ENCODE results near the gene GAL.
A peak's percentile ranks its signal among the peaks of the same experiment; 100 is the strongest.

GAL gene

GRCh38 chr11:68673306-68673945 is 10.9 kb upstream of the GAL start:
- no peak overlapping the region for H3K4me3 ChIP-seq (replicated peaks; ENCODE audit: low read depth, low read length)
- DNase-seq (ENCODE audit: low read depth) = no peak
- TF ChIP-seq, protein P1, sequence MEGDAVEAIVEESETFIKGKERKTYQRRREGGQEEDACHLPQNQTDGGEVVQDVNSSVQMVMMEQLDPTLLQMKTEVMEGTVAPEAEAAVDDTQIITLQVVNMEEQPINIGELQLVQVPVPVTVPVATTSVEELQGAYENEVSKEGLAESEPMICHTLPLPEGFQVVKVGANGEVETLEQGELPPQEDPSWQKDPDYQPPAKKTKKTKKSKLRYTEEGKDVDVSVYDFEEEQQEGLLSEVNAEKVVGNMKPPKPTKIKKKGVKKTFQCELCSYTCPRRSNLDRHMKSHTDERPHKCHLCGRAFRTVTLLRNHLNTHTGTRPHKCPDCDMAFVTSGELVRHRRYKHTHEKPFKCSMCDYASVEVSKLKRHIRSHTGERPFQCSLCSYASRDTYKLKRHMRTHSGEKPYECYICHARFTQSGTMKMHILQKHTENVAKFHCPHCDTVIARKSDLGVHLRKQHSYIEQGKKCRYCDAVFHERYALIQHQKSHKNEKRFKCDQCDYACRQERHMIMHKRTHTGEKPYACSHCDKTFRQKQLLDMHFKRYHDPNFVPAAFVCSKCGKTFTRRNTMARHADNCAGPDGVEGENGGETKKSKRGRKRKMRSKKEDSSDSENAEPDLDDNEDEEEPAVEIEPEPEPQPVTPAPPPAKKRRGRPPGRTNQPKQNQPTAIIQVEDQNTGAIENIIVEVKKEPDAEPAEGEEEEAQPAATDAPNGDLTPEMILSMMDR (IDR thresholded peaks at IDR 0.05; ENCODE audit: low read length, missing control alignments) = no peak

DNA sequence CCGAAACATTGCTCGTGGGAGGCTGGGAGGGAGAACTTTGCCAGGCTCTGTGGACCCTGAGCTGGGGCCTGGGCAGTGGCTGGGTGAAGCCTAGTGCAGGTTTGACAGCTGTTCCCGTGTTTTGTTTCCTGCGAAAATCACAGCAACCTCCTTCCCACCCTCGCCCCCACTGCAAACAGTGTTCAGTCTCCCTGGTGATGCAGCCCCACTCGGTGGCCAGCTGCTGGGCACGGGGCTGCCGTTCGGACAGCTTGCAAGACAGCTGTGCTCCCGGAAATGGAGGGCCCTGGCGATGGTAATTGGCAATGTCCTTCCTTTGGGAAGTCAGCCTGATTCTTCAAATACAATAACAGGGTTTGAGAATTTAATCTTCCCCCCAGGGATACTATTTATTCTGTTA is 10.4 kb upstream of the GAL start:
- TF ChIP-seq, protein P1 (IDR thresholded peaks at IDR 0.05; ENCODE audit: low read length, missing control alignments) = no peak
- H3K4me3 ChIP-seq (replicated peaks; ENCODE audit: low read depth, low read length) = no peak overlapping the region
- no peak for DNase-seq (ENCODE audit: low read depth)

- H3K4me3 ChIP-seq (replicated peaks; ENCODE audit: low read depth, low read length) = no peak overlapping the region
- TF ChIP-seq, protein P1 (IDR thresholded peaks at IDR 0.05; ENCODE audit: low read length, missing control alignments) = no peak
- no peak for DNase-seq (ENCODE audit: low read depth)
Observed at GRCh38 chr11:68674461-68674860, 9.9 kb upstream of the GAL start.

- peak; percentile 71 for DNase-seq (ENCODE audit: low read depth)
- TF ChIP-seq, protein P1 (IDR thresholded peaks at IDR 0.05; ENCODE audit: low read length, missing control alignments) = no peak
- no peak overlapping the region for H3K4me3 ChIP-seq (replicated peaks; ENCODE audit: low read depth, low read length)
Observed at GRCh38 chr11:68677432-68677831, 6.9 kb upstream of the GAL start.

GRCh38 chr11:68678031-68678441 is 6.3 kb upstream of the GAL start:
- TF ChIP-seq, protein P1 (IDR thresholded peaks at IDR 0.05; ENCODE audit: low read length, missing control alignments) = no peak
- no peak for DNase-seq (ENCODE audit: low read depth)

GRCh38 chr11:68680541-68681231 is 3.7 kb upstream of the GAL start:
- TF ChIP-seq, protein P1 (IDR thresholded peaks at IDR 0.05; ENCODE audit: low read length, missing control alignments) = no peak
- no peak for DNase-seq (ENCODE audit: low read depth)
- no peak overlapping the region for H3K4me3 ChIP-seq (replicated peaks; ENCODE audit: low read depth, low read length)

More at GRCh38 chr11:68678031-68678441, 6.3 kb upstream of the GAL start:
- no peak overlapping the region for H3K4me3 ChIP-seq (replicated peaks; ENCODE audit: low read depth, low read length)
